Stimulated activated CD8-positive, alpha-beta memory T cell treated with anti-CD3 and anti-CD28 coated beads, Interleukin-7, amount 100 ng/mL, for 1 hour (primary cell): Measurements from ENCODE around the gene PREB.
"Not testable (repeated sequence)": the region's sequence is repeated elsewhere in the genome, so short reads cannot be mapped to it uniquely, and the experiment has no call there.

Source experiments
- DNase-seq, 2 donors: peaks; one replicate each; pipeline ENCODE4 v3.0.0-alpha.2; 2020; ENCODE audit warnings: low read depth in 2 of 2

Gene PREB

GRCh38 chr2:27127883-27128667 lies 6.4 kb downstream of the PREB start:
- DNase-seq, result no peak

GRCh38 chr2:27126252-27126710 lies 8.2 kb downstream of the PREB start:
- no peak for DNase-seq

- DNase-seq, result no peak
Observed at GRCh38 chr2:27125104-27125503, 9.3 kb downstream of the PREB start.

GRCh38 chr2:27123302-27124150 lies 10.9 kb downstream of the PREB start, which contains the start of gene ABHD1:
ABHD1 (plus strand) TSS chr2:27123815; CDS start chr2:27123949, 134 bp downstream.
- DNase-seq, result peak; percentile 30 to 41

GRCh38 chr2:27122791-27123190 lies 11.6 kb downstream of the PREB start:
- no peak for DNase-seq

- no peak for DNase-seq
Observed at GRCh38 chr2:27121906-27122305, 12.5 kb downstream of the PREB start.

GRCh38 chr2:27119330-27119670 lies 15.1 kb downstream of the PREB start:
- not testable (repeated sequence) for DNase-seq

GRCh38 chr2:27118525-27119329 lies 15.7 kb downstream of the PREB start, which contains the start of gene CGREF1:
CGREF1 (minus strand) TSS chr2:27119128; CDS start chr2:27104366, 14,762 bp downstream.
- no peak for DNase-seq

- no peak for DNase-seq
Observed at GRCh38 chr2:27117995-27118524, 16.4 kb downstream of the PREB start.

- DNase-seq, result no peak
Observed at GRCh38 chr2:27115519-27115918, 18.9 kb downstream of the PREB start.

- not testable (repeated sequence) for DNase-seq
Observed at GRCh38 chr2:27111392-27112078, 22.9 kb downstream of the PREB start.

- not testable (repeated sequence) for DNase-seq
Observed at GRCh38 chr2:27110603-27111352, 23.7 kb downstream of the PREB start.

GRCh38 chr2:27109083-27109482 lies 25.4 kb downstream of the PREB start:
- no peak for DNase-seq

- no peak for DNase-seq
Observed at GRCh38 chr2:27108221-27108620, 26.2 kb downstream of the PREB start.

- DNase-seq, result no peak
Observed at GRCh38 chr2:27105981-27106380, 28.5 kb downstream of the PREB start.

- DNase-seq, result no peak
Observed at GRCh38 chr2:27102329-27102728, 32.1 kb downstream of the PREB start.

- no peak for DNase-seq
Observed at GRCh38 chr2:27100036-27100435, 34.4 kb downstream of the PREB start.

- no peak for DNase-seq
Observed at GRCh38 chr2:27099334-27099955, 35.0 kb downstream of the PREB start.

- DNase-seq, result no peak
Observed at GRCh38 chr2:27097341-27097740, 37.1 kb downstream of the PREB start.
